Measurements from ENCODE around the gene UBQLN1. TPM values are rescaled to one million over a fixed set of nuclear protein-coding genes. Genes with fewer than 3 reads are reported as not detected.

UBQLN1 gene
- total and polyA plus RNA-seq, 2 donors (not counting 3 experiments of a cell fraction or from before 2014, with no cell fraction given): 66.1 to 110 TPM

GRCh38 chr9:83721509-83721908 is 13.8 kb upstream of the UBQLN1 start:
- Histone ChIP-seq H3K36me3 (ENCODE audit: control insufficient read depth in 2 of 2, extremely low read depth in 1 of 2, insufficient read depth in 2 of 2, low read length in 2 of 2) (no peaks in the 10 kb centered on the region), H3K4me1 (ENCODE audit: control insufficient read depth, extremely low read depth, insufficient read depth, low read length) (no peaks in the 10 kb centered on the region), H3K9ac (replicated peaks; ENCODE audit: extremely low read depth, insufficient read depth, low read length) (no peak overlapping the region), H3K9me3 (replicated peaks; ENCODE audit: control insufficient read depth, insufficient read depth, low read length) (no peaks in the 10 kb centered on the region), H3K79me2 (ENCODE audit: control insufficient read depth, insufficient read depth, low read length) (no peaks in the 10 kb centered on the region), H2AFZ (ENCODE audit: low read depth, low read length) (no peak overlapping the region), H4K20me1 (replicated peaks; ENCODE audit: control insufficient read depth, extremely low read depth, insufficient read depth, low read length) (no peaks in the 10 kb centered on the region), H3K4me3 (replicated peaks in 1 of 3; ENCODE audit: insufficient read depth in 1 of 3, low read depth in 1 of 3, low read length in 3 of 3) (no peak overlapping the region), H3K27ac (ENCODE audit: insufficient read depth, low read depth, low read length) (no peak overlapping the region), H3K4me2 (ENCODE audit: insufficient read depth, low read length) (no peak overlapping the region), H3K27me3 (ENCODE audit: control insufficient read depth in 2 of 2, insufficient read depth in 2 of 2, low read length in 2 of 2) (peaks cover 0 to 10% of the 10 kb centered on the region in 2 experiments), H3K9me1 (replicated peaks; ENCODE audit: control insufficient read depth, extremely low read depth, insufficient read depth, low read length) (no peaks in the 10 kb centered on the region)
- dilution Hi-C loops (cut with MboI; ENCODE audit: extremely low pct_ligation_motif_present, low sequenced_read_pairs): no loop called here
- DNase-seq (ENCODE audit: low read depth, low spot score) (no peak), FAIRE-seq (no peak)
- POLR2A ChIA-PET: no interaction called here
- CTCF ChIA-PET: no interaction called here
- no TSS peak for BruUV-seq (replicated peaks)
- intact Hi-C loops (cut with micrococcal nuclease): no loop called here
- TF ChIP-seq POLR2A (IDR thresholded peaks at IDR 0.05; ENCODE audit: low read depth, low read length) (no peak), EZH2 (IDR thresholded peaks at IDR 0.05; ENCODE audit: borderline replicate concordance, low read depth, low read length, severe bottlenecking) (no peak), MYC (IDR thresholded peaks at IDR 0.05; ENCODE audit: low read depth, low read length) (no peak), MAX (IDR thresholded peaks at IDR 0.05; ENCODE audit: insufficient read depth, insufficient read length) (no peak), CTCF (IDR thresholded peaks at IDR 0.05; ENCODE audit: extremely low read depth in 1 of 2, insufficient read depth in 1 of 2, low read depth in 1 of 2, low read length in 2 of 2) (no peak), GATA2 (IDR thresholded peaks at IDR 0.05; ENCODE audit: insufficient read depth, insufficient read length, low read depth, low read length) (no peak), FOS (IDR thresholded peaks at IDR 0.05; ENCODE audit: borderline replicate concordance, insufficient read depth, low read length) (no peak), POLR2AphosphoS5 (IDR thresholded peaks at IDR 0.05; ENCODE audit: insufficient read depth, low read depth, low read length) (no peak), JUN (IDR thresholded peaks at IDR 0.05; ENCODE audit: borderline replicate concordance, insufficient read depth, insufficient read length, low read depth) (no peak)
